Measurements from ENCODE around the gene BCR. TPM values are rescaled to one million over a fixed set of nuclear protein-coding genes. Genes with fewer than 3 reads are reported as not detected.

Gene BCR
- total and polyA plus RNA-seq, 2 donors = 17.9 to 22.8 TPM

GRCh38 chr22:23156286-23156685 is 24.0 kb upstream of the BCR start:
- no peaks in the 10 kb centered on the region for H3K9me3 ChIP-seq (ENCODE audit: control insufficient read depth in 2 of 2, insufficient read depth in 1 of 2, low read length in 1 of 2)

GRCh38 chr22:23157560-23158515 is 22.5 kb upstream of the BCR start:
- Histone ChIP-seq H3K9me3 (ENCODE audit: control insufficient read depth in 2 of 2, insufficient read depth in 1 of 2, low read length in 1 of 2) (no peaks in the 10 kb centered on the region), H3K4me3 (ENCODE audit: low read length in 2 of 2) (no peak overlapping the region), H3K36me3 (ENCODE audit: control insufficient read depth in 2 of 2, insufficient read depth in 2 of 2, low read length in 1 of 2) (no peaks in the 10 kb centered on the region), H3K27me3 (ENCODE audit: control insufficient read depth in 2 of 2, insufficient read depth in 1 of 2, low read length in 1 of 2) (no peaks in the 10 kb centered on the region), H3K27ac (ENCODE audit: low read depth in 1 of 2, low read length in 1 of 2) (no peak overlapping the region), H3K4me1 (ENCODE audit: control insufficient read depth in 2 of 2, insufficient read depth in 2 of 2, low read length in 2 of 2) (peaks cover 0 to 17% of the 10 kb centered on the region in 2 donors)
- WGBS = 95% methylated on average over 22 of the region's 22 CpGs
- DNase-seq (ENCODE audit: low read depth in 6 of 9, low spot score in 9 of 9) = no peak

More at GRCh38 chr22:23156286-23156685, 24.0 kb upstream of the BCR start:
- 70% methylated on average over 8 of the region's 8 CpGs for WGBS
- Histone ChIP-seq H3K4me3 (ENCODE audit: low read length in 2 of 2) (no peak overlapping the region), H3K27me3 (ENCODE audit: control insufficient read depth in 2 of 2, insufficient read depth in 1 of 2, low read length in 1 of 2) (no peaks in the 10 kb centered on the region), H3K27ac (ENCODE audit: low read depth in 1 of 2, low read length in 1 of 2) (no peak overlapping the region), H3K4me1 (ENCODE audit: control insufficient read depth in 2 of 2, insufficient read depth in 2 of 2, low read length in 2 of 2) (peaks cover 0 to 23% of the 10 kb centered on the region in 2 donors), H3K36me3 (ENCODE audit: control insufficient read depth in 2 of 2, insufficient read depth in 2 of 2, low read length in 1 of 2) (no peaks in the 10 kb centered on the region)
- DNase-seq (ENCODE audit: low read depth in 6 of 9, low spot score in 9 of 9) = no peak

DNA sequence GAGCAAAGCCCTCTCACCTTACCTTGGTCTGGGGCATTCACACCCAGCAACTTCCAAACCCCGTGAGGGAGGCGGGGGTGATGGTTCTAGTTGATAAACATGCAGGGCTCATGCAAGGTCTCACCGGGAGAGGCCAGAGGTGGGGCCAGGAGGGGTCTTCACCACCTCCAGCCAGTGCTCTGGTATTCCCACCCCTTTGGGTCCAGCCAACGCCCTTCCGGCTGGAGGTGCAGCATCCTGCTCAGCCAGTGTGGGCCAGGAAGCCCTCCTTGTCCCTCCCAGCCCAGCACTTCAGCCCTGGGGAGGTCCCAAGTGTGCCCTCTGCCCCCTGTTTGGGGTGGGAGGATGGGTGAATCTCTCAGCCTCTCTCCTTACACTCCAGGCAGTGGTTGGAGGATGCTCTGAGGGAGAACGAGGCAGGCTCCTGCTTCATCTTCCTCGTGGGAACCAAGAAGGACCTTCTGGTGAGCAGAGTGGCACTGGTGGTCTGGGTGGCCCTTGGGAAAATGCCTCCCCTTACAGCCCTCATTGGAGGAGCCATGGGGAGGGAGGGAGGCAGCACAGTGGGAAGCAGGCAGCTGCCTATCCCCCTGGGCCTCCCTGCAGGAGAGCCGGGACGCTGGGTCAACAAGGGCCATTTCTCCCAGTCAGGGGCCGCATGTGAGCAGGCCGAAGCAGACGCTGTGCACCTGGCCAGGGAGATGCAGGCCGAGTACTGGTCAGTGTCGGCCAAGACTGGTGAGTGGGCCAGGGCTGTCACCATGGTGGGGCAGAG is 21.6 kb upstream of the BCR start:
- DNase-seq (ENCODE audit: low read depth in 6 of 9, low spot score in 9 of 9) = no peak

GRCh38 chr22:23159291-23159630 is 21.0 kb upstream of the BCR start:
- Histone ChIP-seq H3K9me3 (ENCODE audit: control insufficient read depth in 2 of 2, insufficient read depth in 1 of 2, low read length in 1 of 2) (no peaks in the 10 kb centered on the region), H3K27me3 (ENCODE audit: control insufficient read depth in 2 of 2, insufficient read depth in 1 of 2, low read length in 1 of 2) (no peaks in the 10 kb centered on the region), H3K4me3 (ENCODE audit: low read length in 2 of 2) (no peak overlapping the region), H3K4me1 (ENCODE audit: control insufficient read depth in 2 of 2, insufficient read depth in 2 of 2, low read length in 2 of 2) (peaks cover 0 to 3% of the 10 kb centered on the region in 2 donors), H3K27ac (ENCODE audit: low read depth in 1 of 2, low read length in 1 of 2) (no peak overlapping the region), H3K36me3 (ENCODE audit: control insufficient read depth in 2 of 2, insufficient read depth in 2 of 2, low read length in 1 of 2) (no peaks in the 10 kb centered on the region)
- DNase-seq (ENCODE audit: low read depth in 6 of 9, low spot score in 9 of 9) = no peak
- WGBS = 97% methylated on average over 6 of the region's 6 CpGs

More for the DNA sequence above, 21.6 kb upstream of the BCR start:
- WGBS = 96% methylated on average over 14 of the region's 14 CpGs
- Histone ChIP-seq H3K4me1 (ENCODE audit: control insufficient read depth in 2 of 2, insufficient read depth in 2 of 2, low read length in 2 of 2) (peaks cover 0 to 9% of the 10 kb centered on the region in 2 donors), H3K36me3 (ENCODE audit: control insufficient read depth in 2 of 2, insufficient read depth in 2 of 2, low read length in 1 of 2) (no peaks in the 10 kb centered on the region), H3K27me3 (ENCODE audit: control insufficient read depth in 2 of 2, insufficient read depth in 1 of 2, low read length in 1 of 2) (no peaks in the 10 kb centered on the region), H3K9me3 (ENCODE audit: control insufficient read depth in 2 of 2, insufficient read depth in 1 of 2, low read length in 1 of 2) (no peaks in the 10 kb centered on the region), H3K4me3 (ENCODE audit: low read length in 2 of 2) (no peak overlapping the region), H3K27ac (ENCODE audit: low read depth in 1 of 2, low read length in 1 of 2) (no peak overlapping the region)

DNA sequence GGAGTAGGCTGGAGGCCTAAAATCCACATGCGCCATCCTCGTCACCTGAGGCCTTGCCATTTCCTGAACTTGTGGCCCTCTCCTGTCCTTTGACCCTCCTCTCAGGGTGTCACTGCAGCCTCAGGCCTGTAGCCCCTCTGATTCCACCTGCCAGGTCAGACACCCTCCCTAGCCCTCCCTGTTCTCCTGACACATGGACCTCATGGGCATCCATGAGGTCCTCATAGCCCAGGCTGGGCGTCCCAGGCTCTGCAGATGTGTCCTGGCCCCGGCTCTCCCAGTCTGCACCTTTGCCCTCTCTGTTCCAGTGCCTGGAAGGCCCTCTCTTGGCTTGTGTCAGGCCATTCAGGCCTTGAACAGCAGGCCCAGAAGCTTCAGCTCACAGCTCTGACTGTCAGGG is 19.3 kb upstream of the BCR start:
- Histone ChIP-seq H3K36me3 (ENCODE audit: control insufficient read depth in 2 of 2, insufficient read depth in 2 of 2, low read length in 1 of 2) (no peaks in the 10 kb centered on the region), H3K4me1 (ENCODE audit: control insufficient read depth in 2 of 2, insufficient read depth in 2 of 2, low read length in 2 of 2) (no peaks in the 10 kb centered on the region), H3K27ac (ENCODE audit: low read depth in 1 of 2, low read length in 1 of 2) (no peak overlapping the region), H3K4me3 (ENCODE audit: low read length in 2 of 2) (no peak overlapping the region), H3K27me3 (ENCODE audit: control insufficient read depth in 2 of 2, insufficient read depth in 1 of 2, low read length in 1 of 2) (no peaks in the 10 kb centered on the region), H3K9me3 (ENCODE audit: control insufficient read depth in 2 of 2, insufficient read depth in 1 of 2, low read length in 1 of 2) (peaks cover 0 to 4% of the 10 kb centered on the region in 2 donors)
- WGBS = 94% methylated on average over 4 of the region's 4 CpGs
- no peak for DNase-seq (ENCODE audit: low read depth in 6 of 9, low spot score in 9 of 9)

GRCh38 chr22:23161574-23161973 is 18.7 kb upstream of the BCR start:
- H3K9me3 ChIP-seq (ENCODE audit: control insufficient read depth in 2 of 2, insufficient read depth in 1 of 2, low read length in 1 of 2) = peaks cover 0 to 4% of the 10 kb centered on the region in 2 donors
- no peaks in the 10 kb centered on the region for H3K4me1 ChIP-seq (ENCODE audit: control insufficient read depth in 2 of 2, insufficient read depth in 2 of 2, low read length in 2 of 2)
- 95% methylated on average over 13 of the region's 13 CpGs for WGBS
- DNase-seq (ENCODE audit: low read depth in 6 of 9, low spot score in 9 of 9) = no peak
- no peak overlapping the region for H3K27ac ChIP-seq (ENCODE audit: low read depth in 1 of 2, low read length in 1 of 2)
- H3K4me3 ChIP-seq (ENCODE audit: low read length in 2 of 2) = no peak overlapping the region
- no peaks in the 10 kb centered on the region for H3K27me3 ChIP-seq (ENCODE audit: control insufficient read depth in 2 of 2, insufficient read depth in 1 of 2, low read length in 1 of 2)
- H3K36me3 ChIP-seq (ENCODE audit: control insufficient read depth in 2 of 2, insufficient read depth in 2 of 2, low read length in 1 of 2) = no peaks in the 10 kb centered on the region

DNA sequence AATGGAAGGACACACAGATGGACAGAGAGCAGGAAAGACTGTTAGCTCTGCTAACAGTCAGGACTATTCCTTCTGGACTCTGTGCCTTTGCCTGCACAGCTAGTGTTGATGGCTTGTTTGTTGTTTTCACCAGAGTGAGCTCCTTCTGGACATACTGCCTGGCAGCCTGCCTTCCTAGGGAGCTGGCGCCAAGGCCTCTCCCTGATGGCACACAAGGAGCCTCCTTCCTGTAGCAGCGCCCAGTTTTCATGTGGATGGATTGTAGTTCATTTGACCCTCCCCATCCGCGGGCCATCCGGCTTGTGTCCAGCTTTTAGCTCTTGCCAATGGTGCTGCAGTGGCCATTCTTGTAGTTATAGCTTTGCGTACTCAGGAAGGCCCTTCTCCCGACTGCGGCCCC is 16.6 kb upstream of the BCR start:
- DNase-seq (ENCODE audit: low read depth in 6 of 9, low spot score in 9 of 9) = no peak
- Histone ChIP-seq H3K27me3 (ENCODE audit: control insufficient read depth in 2 of 2, insufficient read depth in 1 of 2, low read length in 1 of 2) (no peaks in the 10 kb centered on the region), H3K4me3 (ENCODE audit: low read length in 2 of 2) (no peak overlapping the region), H3K4me1 (ENCODE audit: control insufficient read depth in 2 of 2, insufficient read depth in 2 of 2, low read length in 2 of 2) (no peaks in the 10 kb centered on the region), H3K27ac (ENCODE audit: low read depth in 1 of 2, low read length in 1 of 2) (no peak overlapping the region), H3K9me3 (ENCODE audit: control insufficient read depth in 2 of 2, insufficient read depth in 1 of 2, low read length in 1 of 2) (peaks cover 0 to 4% of the 10 kb centered on the region in 2 donors), H3K36me3 (ENCODE audit: control insufficient read depth in 2 of 2, insufficient read depth in 2 of 2, low read length in 1 of 2) (no peaks in the 10 kb centered on the region)
- WGBS = 97% methylated on average over 8 of the region's 8 CpGs

DNA sequence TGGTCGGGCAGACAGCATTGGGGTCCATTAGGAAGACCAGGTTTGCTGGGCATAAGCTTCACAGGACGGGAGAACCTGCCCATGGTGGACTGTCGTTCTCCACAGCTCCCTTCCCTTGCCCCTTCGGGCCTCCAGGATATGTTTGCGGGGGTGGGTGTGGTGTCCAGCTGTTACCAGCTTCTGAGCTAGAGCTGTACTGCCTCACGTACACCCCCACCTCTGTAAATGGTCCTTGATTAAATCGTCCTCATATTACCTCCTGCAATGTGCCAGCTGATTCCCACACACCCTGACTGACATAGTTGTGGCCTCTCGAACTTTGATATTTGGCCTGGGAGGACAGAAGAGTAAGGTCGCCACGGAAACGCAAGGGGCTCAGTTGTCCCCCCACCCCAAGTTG is 16.2 kb upstream of the BCR start:
- 96% methylated on average over 11 of the region's 11 CpGs for WGBS
- H3K36me3 ChIP-seq (ENCODE audit: control insufficient read depth in 2 of 2, insufficient read depth in 2 of 2, low read length in 1 of 2) = no peaks in the 10 kb centered on the region
- H3K27me3 ChIP-seq (ENCODE audit: control insufficient read depth in 2 of 2, insufficient read depth in 1 of 2, low read length in 1 of 2) = no peaks in the 10 kb centered on the region
- H3K4me3 ChIP-seq (ENCODE audit: low read length in 2 of 2) = no peak overlapping the region
- peaks cover 0 to 4% of the 10 kb centered on the region in 2 donors for H3K9me3 ChIP-seq (ENCODE audit: control insufficient read depth in 2 of 2, insufficient read depth in 1 of 2, low read length in 1 of 2)
- DNase-seq (ENCODE audit: low read depth in 6 of 9, low spot score in 9 of 9) = no peak
- H3K27ac ChIP-seq (ENCODE audit: low read depth in 1 of 2, low read length in 1 of 2) = no peak overlapping the region
- H3K4me1 ChIP-seq (ENCODE audit: control insufficient read depth in 2 of 2, insufficient read depth in 2 of 2, low read length in 2 of 2) = no peaks in the 10 kb centered on the region
